GM23248 (cell line): Measurements from ENCODE around the gene NCL.

ENCODE experiments used
- EZH2 ChIP-seq: fragments of 200-600 bp; sonication (generic); IDR thresholded peaks from 2 replicates; pipeline ENCODE4 v1.6.1; 2018; ENCODE audit warnings: antibody characterized with exemption, mild to moderate bottlenecking; ENCODE audit not compliant: insufficient read depth, poor library complexity, severe bottlenecking
- EZH2phosphoT487 ChIP-seq: fragments of 200-600 bp; sonication (generic); IDR thresholded peaks from 2 replicates; pipeline ENCODE4 v1.6.1; 2018; ENCODE audit warnings: antibody characterized with exemption, moderate library complexity, mild to moderate bottlenecking, low read depth; ENCODE audit not compliant: insufficient read depth

DNA sequence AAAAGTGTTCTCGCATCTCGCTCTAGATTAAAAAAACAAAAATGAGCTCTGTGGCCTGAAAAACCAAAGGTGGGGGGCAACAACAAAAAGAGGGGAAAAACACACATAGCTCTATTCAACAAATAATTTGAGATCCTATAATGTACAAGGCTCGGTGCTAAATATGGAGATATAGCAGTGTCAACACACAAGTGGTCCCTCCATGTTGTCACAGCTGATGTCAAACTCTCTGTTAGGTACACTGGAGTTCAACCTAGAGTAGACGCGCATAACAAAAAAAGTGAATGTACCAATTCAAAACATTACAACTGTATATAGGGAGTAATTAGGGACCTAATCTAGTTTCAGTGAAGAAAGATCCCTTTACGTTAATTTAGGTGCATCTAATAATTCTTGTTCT is 5.9 kb downstream of the NCL start:
- TF ChIP-seq EZH2 (no peak), EZH2phosphoT487 (no peak)
